SK-N-DZ (cell line): ENCODE data around the gene TNNI3K.

Source experiments
- DNase-seq: peaks from one replicate; pipeline ENCODE4 v3.0.0-alpha.2; 2015; ENCODE audit warnings: low spot score

TNNI3K gene

GRCh38 chr1:74436078-74436477 is 200.9 kb downstream of the TNNI3K start:
- no peak for DNase-seq

GRCh38 chr1:74437035-74437434 is 201.8 kb downstream of the TNNI3K start:
- no peak for DNase-seq

DNA sequence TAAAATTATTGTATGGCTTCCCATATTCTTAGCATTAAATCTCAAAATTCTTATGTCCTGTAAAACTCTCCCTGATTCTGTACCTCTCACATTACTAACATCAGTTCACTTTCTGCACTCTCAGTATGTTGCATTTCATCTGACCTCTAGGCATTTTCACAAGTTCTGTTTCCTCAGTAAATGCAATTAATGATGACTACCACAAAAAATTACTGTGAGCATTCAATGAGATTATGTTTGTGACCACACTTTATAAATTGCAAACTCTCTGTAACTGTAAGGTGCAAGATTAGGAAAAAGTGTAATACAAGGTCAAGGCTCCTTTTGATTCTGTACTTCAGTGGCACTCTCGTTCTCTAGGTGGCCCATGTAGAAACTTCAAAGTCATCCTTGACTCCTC is 216.8 kb downstream of the TNNI3K start:
- DNase-seq: no peak

DNA sequence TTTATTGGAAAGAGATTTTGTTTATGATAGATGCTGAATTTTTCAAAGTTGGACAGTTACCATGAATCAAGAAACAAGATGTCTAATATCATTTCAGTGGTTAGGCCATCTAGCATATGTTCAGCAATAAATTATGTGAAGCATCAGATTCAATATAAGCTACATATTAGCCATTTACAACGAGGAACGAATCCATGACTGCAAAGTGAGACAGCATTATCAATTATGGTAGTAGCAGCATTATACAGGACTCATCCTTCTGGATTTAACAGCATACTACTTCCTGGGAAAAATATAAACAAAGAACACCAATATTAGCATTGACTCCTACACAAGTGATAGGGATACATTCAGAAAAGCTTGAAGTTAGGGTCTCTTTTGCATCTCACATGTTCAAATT is 218.1 kb downstream of the TNNI3K start:
- no peak for DNase-seq

- DNase-seq: no peak
Measured at GRCh38 chr1:74455390-74455789, 220.2 kb downstream of the TNNI3K start.

DNA sequence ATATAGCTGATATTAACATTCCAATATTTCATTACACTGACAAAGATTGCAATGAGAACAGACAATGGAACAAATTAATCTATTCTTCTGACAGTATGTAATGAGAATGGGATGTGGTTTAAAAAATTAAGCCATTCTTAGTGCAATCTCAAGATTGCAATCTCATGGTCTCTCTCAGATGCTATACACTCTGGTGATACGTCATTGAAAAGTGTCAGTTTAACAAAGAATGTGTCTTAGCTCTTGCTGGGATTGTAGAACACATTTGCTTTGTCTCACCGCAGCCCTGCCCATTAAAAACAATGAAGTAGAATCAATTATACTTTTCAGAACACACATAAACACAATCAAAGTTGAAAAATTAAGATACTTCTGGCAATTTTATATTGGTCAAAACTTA is 222.1 kb downstream of the TNNI3K start:
- no peak for DNase-seq

GRCh38 chr1:74463333-74463988 is 228.3 kb downstream of the TNNI3K start:
- no peak for DNase-seq

DNA sequence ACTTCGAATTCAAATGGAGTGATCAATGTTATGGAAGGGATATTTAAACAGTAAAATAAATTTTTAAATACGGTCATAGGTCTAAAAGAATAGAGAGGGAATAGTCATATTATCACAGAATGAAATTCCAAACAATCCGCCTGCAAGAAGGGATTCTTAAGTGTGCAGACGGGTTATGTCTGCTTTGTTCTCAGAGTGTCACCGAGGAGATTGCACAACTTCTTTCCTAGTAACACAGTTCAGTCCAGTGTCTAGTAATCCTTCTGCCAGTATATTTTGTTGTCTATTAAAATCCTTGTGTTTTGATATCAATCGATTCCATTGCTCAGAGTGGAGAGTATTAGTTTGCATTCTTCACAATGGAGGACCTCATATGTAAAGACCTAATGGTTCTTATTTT is 228.8 kb downstream of the TNNI3K start:
- DNase-seq: no peak

DNA sequence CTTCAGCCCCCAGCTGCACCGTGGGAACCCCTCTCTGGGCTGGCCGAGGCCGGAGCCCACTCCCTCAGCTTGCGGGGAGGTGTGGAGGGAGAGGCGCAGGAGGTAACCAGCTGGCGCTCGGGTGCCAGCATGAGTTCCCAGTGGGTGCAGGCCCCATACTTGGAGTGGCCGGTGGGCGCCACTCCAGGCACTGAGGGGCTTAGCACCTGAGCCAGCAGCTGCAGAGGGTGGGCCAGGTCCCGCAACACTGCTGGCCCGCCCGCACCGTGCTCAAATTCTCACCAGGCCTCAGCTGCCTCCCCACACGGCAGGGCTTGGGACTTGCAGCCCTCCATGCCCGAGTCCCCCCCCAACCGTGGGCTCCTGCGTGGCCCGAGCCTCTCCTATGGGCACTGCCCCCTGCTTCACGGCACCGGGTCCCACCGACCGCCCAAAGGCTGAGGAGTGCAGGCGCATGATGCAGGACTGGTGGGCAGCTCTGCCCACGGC is 230.1 kb downstream of the TNNI3K start:
- no peak for DNase-seq

GRCh38 chr1:74467786-74468377 is 232.7 kb downstream of the TNNI3K start:
- no peak for DNase-seq

DNA sequence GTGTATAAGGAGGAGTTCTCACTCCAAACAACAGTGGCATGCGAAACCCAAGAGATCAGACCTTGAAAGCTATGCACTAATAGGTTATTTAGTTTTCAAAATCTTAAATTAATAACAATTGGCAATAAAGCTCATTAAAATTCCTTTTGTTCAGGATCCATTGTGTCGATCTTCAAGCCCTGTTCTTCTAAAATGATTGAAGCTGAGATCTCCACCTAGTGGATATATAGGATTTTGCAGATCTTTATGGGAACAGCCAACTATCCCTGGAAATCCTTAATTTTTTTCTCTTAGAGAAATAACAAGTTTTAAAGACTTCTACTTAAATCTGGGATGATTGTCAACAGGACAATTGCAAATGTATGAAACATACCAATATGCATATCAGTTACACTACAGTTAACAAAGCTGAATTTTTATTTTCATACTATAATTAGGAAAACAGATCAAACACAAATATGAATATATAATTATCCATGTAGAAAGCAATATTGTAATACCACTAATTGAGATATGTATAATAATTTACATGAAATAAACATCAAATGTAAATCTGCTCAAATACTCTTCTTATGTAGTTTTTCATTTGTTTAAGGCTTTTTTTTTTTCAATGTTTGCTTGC is 233.9 kb downstream of the TNNI3K start:
- peak; percentile 54 for DNase-seq

DNA sequence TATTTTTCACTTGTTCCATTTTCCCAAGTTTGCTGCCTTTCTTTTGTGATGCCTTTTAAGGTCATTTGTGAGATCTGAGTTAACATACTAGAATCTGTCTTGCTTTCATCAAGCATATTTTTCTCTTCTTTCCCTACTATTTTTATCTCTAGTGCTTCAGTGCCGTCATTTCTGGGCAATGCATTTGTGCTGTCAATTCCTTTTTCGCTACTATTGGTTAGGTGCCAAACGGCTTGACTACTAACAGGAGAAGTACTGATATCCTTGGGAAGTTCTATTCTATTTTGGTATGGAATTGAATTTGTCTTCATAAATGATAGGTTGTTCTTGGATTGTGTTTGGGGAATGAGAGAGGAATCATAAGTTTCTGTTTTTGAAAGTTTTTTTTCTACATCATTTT is 235.1 kb downstream of the TNNI3K start:
- no peak for DNase-seq

GRCh38 chr1:74470936-74471335 is 235.7 kb downstream of the TNNI3K start:
- no peak for DNase-seq

GRCh38 chr1:74471470-74471869 is 236.3 kb downstream of the TNNI3K start:
- no peak for DNase-seq

- DNase-seq: no peak
Measured at GRCh38 chr1:74474585-74474984, 239.4 kb downstream of the TNNI3K start.

DNA sequence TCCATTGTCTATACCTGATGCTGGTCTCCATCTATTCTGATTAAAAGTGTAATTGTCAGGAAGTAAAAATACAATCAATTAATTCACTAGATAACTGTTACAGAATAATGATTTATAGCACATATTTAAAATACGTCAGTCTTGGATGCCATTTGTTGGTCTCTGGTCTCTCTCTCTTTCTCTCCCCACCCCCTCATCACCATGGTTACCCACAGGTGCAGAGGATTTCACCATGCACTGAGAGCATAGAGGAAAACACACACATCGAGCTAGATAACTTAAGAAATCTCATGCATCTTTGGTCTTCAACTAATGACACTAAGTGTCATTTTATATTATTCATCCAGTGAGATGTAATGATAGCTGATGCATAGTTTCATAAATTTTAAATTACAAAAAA is 243.8 kb downstream of the TNNI3K start:
- DNase-seq: no peak

DNA sequence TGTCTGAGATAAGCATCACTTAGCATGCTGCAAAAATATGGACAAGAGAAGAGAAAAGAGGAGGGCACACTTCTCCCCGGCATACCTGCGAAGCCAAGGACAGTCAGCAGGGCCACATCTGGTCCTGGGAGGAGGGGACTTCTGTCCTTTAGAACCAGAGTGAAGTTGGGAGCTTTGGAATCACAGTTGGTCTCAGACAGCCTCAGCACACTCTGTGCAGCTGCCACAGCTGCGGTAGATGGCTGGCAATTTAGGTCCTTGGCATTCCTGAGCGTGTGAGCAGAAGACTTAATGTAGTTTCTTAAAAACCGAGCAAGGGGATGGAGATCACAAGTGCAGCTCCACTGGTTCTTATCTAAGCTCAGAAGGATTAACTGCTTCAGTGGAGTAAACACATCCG is 244.9 kb downstream of the TNNI3K start:
- DNase-seq: no peak

DNA sequence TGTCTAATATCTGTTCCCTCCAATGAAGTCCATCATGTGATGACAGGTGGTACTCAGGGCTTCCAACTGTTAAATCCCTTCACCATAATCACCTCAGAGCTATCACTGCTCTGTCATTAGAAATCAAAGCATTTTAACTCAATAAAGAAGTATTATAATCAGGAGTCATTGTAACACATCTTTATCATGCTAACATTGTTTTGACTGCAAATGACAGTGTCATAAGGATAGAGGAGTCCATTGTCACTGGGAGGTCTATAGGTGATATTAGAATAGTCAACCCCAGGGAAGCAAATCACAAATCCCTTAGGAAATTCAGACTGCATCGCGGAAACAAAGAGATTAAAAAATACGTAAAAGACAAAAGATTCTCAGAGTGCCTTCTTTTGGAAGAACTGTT is 246.4 kb downstream of the TNNI3K start:
- no peak for DNase-seq

DNA sequence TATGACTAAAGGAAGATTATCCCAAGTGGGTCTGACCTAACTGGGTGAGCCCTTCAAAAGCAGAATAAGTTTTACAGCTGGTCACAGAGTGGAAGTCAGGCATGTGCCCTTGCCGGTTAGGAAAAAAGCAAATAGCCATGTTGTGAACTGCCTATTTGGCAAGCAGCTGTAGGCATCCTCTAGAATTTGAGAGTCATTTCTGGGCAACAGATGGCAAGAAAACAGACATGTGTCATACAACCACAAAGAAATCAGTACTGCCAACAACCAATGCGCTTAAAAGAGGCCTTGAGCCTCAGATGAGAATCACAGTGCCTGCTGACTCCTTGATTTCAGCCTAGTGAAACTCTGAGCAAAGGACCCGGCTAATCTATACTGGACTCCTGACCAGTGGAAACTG is 250.4 kb downstream of the TNNI3K start:
- no peak for DNase-seq

GRCh38 chr1:74486036-74486435 is 250.8 kb downstream of the TNNI3K start:
- DNase-seq: no peak

- no peak for DNase-seq
Measured at GRCh38 chr1:74496669-74497068, 261.5 kb downstream of the TNNI3K start.

DNA sequence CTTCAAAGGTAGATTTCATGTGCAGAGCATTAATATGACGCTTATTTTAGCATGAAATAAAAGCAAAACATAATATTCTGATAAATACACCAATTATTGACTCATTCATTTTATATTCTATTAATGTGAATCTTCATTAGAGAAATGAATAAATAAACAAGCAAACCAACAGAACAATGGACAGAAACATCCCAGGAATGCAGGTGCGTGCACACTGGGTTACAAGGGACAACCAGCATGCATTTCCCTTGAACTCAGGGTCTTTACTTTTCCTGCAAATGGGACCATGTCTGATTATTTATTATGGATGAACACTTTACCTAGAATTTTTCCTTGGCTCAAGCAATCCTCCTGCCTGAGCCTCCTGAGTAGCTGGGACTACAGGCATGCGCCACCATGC is 263.7 kb downstream of the TNNI3K start:
- DNase-seq: no peak

DNA sequence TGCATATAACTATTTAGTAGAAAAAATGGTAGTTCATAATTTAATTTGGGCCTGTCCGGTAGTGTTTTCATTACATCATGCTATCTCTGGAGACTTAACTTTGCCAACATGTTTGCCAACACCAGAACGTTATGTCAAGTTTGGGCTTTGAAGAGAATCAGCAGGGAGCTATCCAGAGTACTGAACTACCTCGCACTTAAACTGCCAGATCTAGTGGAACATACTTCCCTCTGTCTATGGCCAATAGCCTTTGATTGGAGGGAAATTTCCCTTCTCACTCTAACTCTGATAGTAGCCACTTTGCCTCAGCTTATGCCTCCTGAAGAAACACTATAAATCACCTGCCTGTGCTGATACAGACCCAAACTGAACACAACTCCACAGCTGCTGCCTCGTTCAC is 267.2 kb downstream of the TNNI3K start:
- no peak for DNase-seq
